Jurkat, Clone E6-1 (cell line): Measurements from ENCODE around the gene TSPAN11.

ENCODE experiments used
- DNase-seq: peaks from one replicate; pipeline ENCODE4 v3.0.0-alpha.2; 2011; ENCODE audit warnings: low read depth, low spot score
- H3K4me3 ChIP-seq: 2 replicates; pipeline ENCODE4 v1.5.1; 2011; ENCODE audit warnings: mild to moderate bottlenecking, low read length, control low read depth, moderate library complexity

Gene TSPAN11

GRCh38 chr12:30974746-30975500 lies 48.4 kb downstream of the TSPAN11 start:
- no peak overlapping the region for H3K4me3 ChIP-seq
- no peak for DNase-seq

GRCh38 chr12:30975581-30975980 lies 49.0 kb downstream of the TSPAN11 start:
- no peak overlapping the region for H3K4me3 ChIP-seq
- no peak for DNase-seq

- no peak overlapping the region for H3K4me3 ChIP-seq
- DNase-seq = no peak
Measured at GRCh38 chr12:30976206-30976605, 49.7 kb downstream of the TSPAN11 start.

- H3K4me3 ChIP-seq = no peak overlapping the region
- no peak for DNase-seq
Measured at GRCh38 chr12:30977124-30977523, 50.6 kb downstream of the TSPAN11 start.

GRCh38 chr12:30977537-30978349 lies 51.2 kb downstream of the TSPAN11 start:
- H3K4me3 ChIP-seq = no peak overlapping the region
- DNase-seq = no peak

- H3K4me3 ChIP-seq = no peak overlapping the region
- DNase-seq = no peak
Measured at GRCh38 chr12:30978639-30979038, 52.1 kb downstream of the TSPAN11 start.

- H3K4me3 ChIP-seq = no peak overlapping the region
- DNase-seq = no peak
Measured at GRCh38 chr12:30979371-30980259, 53.1 kb downstream of the TSPAN11 start.

- DNase-seq = no peak
- no peak overlapping the region for H3K4me3 ChIP-seq
Measured at GRCh38 chr12:30980955-30981662, 54.6 kb downstream of the TSPAN11 start.

- DNase-seq = no peak
Measured at GRCh38 chr12:30982413-30982812, 55.9 kb downstream of the TSPAN11 start.

GRCh38 chr12:30985814-30986452 lies 59.4 kb downstream of the TSPAN11 start:
- peak; percentile 8 for DNase-seq
- no peak overlapping the region for H3K4me3 ChIP-seq

More at GRCh38 chr12:30982413-30982812, 55.9 kb downstream of the TSPAN11 start:
- no peak overlapping the region for H3K4me3 ChIP-seq

- DNase-seq = no peak
- no peak overlapping the region for H3K4me3 ChIP-seq
Measured at GRCh38 chr12:30988086-30988485, 61.5 kb downstream of the TSPAN11 start.

- no peak for DNase-seq
- no peak overlapping the region for H3K4me3 ChIP-seq
Measured at GRCh38 chr12:30988646-30989286, 62.2 kb downstream of the TSPAN11 start.

- H3K4me3 ChIP-seq = no peak overlapping the region
- peak; percentile 57 for DNase-seq
Measured at GRCh38 chr12:30989754-30990153, 63.2 kb downstream of the TSPAN11 start.

- no peak for DNase-seq
- no peak overlapping the region for H3K4me3 ChIP-seq
Measured at GRCh38 chr12:30990316-30990715, 63.8 kb downstream of the TSPAN11 start.

GRCh38 chr12:30990776-30991175 lies 64.2 kb downstream of the TSPAN11 start:
- no peak for DNase-seq
- no peak overlapping the region for H3K4me3 ChIP-seq

- no peak overlapping the region for H3K4me3 ChIP-seq
- no peak for DNase-seq
Measured at GRCh38 chr12:30991466-30991865, 64.9 kb downstream of the TSPAN11 start.

GRCh38 chr12:30992381-30992780 lies 65.8 kb downstream of the TSPAN11 start:
- no peak overlapping the region for H3K4me3 ChIP-seq
- no peak for DNase-seq

- DNase-seq = no peak
- no peak overlapping the region for H3K4me3 ChIP-seq
Measured at GRCh38 chr12:30993766-30994165, 67.2 kb downstream of the TSPAN11 start.
